Effector CD8-positive, alpha-beta T cell (primary cell): ENCODE results near the gene GPAM.
"Not testable (repeated sequence)": the region's sequence is repeated elsewhere in the genome, so short reads cannot be mapped to it uniquely, and the experiment has no call there.

Source experiments
- DNase-seq: peaks from one replicate; lab custom pipeline; 2025; lab: John Stamatoyannopoulos, UW

Gene GPAM

GRCh38 chr10:112215342-112215774 is 31.8 kb upstream of the GPAM start:
- no peak for DNase-seq

- DNase-seq, result no peak
These were observed 30.8 kb upstream of the GPAM start for GRCh38 chr10:112214298-112214926.

- DNase-seq, result no peak
These were observed 30.3 kb upstream of the GPAM start for GRCh38 chr10:112213836-112214235.

- no peak for DNase-seq
These were observed 29.7 kb upstream of the GPAM start for GRCh38 chr10:112213098-112213823.

- DNase-seq, result no peak
These were observed 27.1 kb upstream of the GPAM start for GRCh38 chr10:112210666-112211065.

GRCh38 chr10:112209684-112210131 is 26.1 kb upstream of the GPAM start:
- no peak for DNase-seq

- DNase-seq, result no peak
These were observed 25.4 kb upstream of the GPAM start for GRCh38 chr10:112208997-112209396.

GRCh38 chr10:112208292-112208691 is 24.7 kb upstream of the GPAM start:
- no peak for DNase-seq

- DNase-seq, result no peak
These were observed 19.9 kb upstream of the GPAM start for GRCh38 chr10:112203328-112204076.

- no peak for DNase-seq
These were observed 19.1 kb upstream of the GPAM start for GRCh38 chr10:112202561-112203241.

GRCh38 chr10:112202076-112202475 is 18.5 kb upstream of the GPAM start:
- DNase-seq, result no peak

GRCh38 chr10:112201334-112201733 is 17.8 kb upstream of the GPAM start:
- DNase-seq, result no peak

GRCh38 chr10:112200259-112200658 is 16.7 kb upstream of the GPAM start:
- not testable (repeated sequence) for DNase-seq

GRCh38 chr10:112197662-112198061 is 14.1 kb upstream of the GPAM start:
- DNase-seq, result not testable (repeated sequence)

GRCh38 chr10:112195224-112195623 is 11.7 kb upstream of the GPAM start:
- DNase-seq, result no peak

- DNase-seq, result no peak
These were observed 8.2 kb upstream of the GPAM start for GRCh38 chr10:112191791-112192190.

GRCh38 chr10:112191041-112191590 is 7.6 kb upstream of the GPAM start:
- DNase-seq, result no peak

GRCh38 chr10:112189465-112189864 is 5.9 kb upstream of the GPAM start:
- DNase-seq, result no peak

- DNase-seq, result no peak
These were observed 4.0 kb upstream of the GPAM start for GRCh38 chr10:112187527-112187926.

GRCh38 chr10:112185959-112186358 is 2.4 kb upstream of the GPAM start:
- DNase-seq, result no peak

GRCh38 chr10:112184379-112184778 is 814 bp upstream of the GPAM start:
- DNase-seq, result no peak

GRCh38 chr10:112184052-112184371 is 447 bp upstream of the GPAM start:
- no peak for DNase-seq
